Measurements from ENCODE around the gene RMDN3.
A peak's percentile ranks its signal among the peaks of the same experiment; 100 is the strongest.

Gene RMDN3

GRCh38 chr15:40746916-40747418 is 8.1 kb downstream of the RMDN3 start:
- no peak for DNase-seq

GRCh38 chr15:40744815-40745152 is 10.3 kb downstream of the RMDN3 start:
- DNase-seq: no peak

- DNase-seq: no peak
Measured at GRCh38 chr15:40743921-40744814, 10.9 kb downstream of the RMDN3 start.

- DNase-seq: no peak
Measured at GRCh38 chr15:40743485-40743901, 11.6 kb downstream of the RMDN3 start.

GRCh38 chr15:40739854-40740253 is 15.2 kb downstream of the RMDN3 start:
- no peak for DNase-seq

- DNase-seq: no peak
Measured at GRCh38 chr15:40739047-40739446, 16.0 kb downstream of the RMDN3 start.

GRCh38 chr15:40737048-40737447 is 18.0 kb downstream of the RMDN3 start:
- no peak for DNase-seq

- no peak for DNase-seq
Measured at GRCh38 chr15:40736575-40736974, 18.5 kb downstream of the RMDN3 start.

GRCh38 chr15:40731034-40731433 is 24.0 kb downstream of the RMDN3 start:
- no peak for DNase-seq

GRCh38 chr15:40723919-40724318 is 31.1 kb downstream of the RMDN3 start:
- no peak for DNase-seq

- DNase-seq: no peak
Measured at GRCh38 chr15:40722934-40723333, 32.1 kb downstream of the RMDN3 start.

- no peak for DNase-seq
Measured at GRCh38 chr15:40722354-40722753, 32.7 kb downstream of the RMDN3 start.

GRCh38 chr15:40721701-40722100 is 33.4 kb downstream of the RMDN3 start:
- DNase-seq: no peak

- no peak for DNase-seq
Measured at GRCh38 chr15:40716165-40716564, 38.9 kb downstream of the RMDN3 start.

GRCh38 chr15:40714144-40714543 is 40.9 kb downstream of the RMDN3 start:
- no peak for DNase-seq

GRCh38 chr15:40706121-40706520 is 48.9 kb downstream of the RMDN3 start:
- DNase-seq: no peak

GRCh38 chr15:40702077-40702476 is 53.0 kb downstream of the RMDN3 start:
- no peak for DNase-seq

- no peak for DNase-seq
Measured at GRCh38 chr15:40697916-40698315, 57.1 kb downstream of the RMDN3 start.

GRCh38 chr15:40696228-40696627 is 58.8 kb downstream of the RMDN3 start:
- no peak for DNase-seq

- DNase-seq: no peak
Measured at GRCh38 chr15:40695469-40695890, 59.6 kb downstream of the RMDN3 start.

GRCh38 chr15:40694688-40695468 is 60.2 kb downstream of the RMDN3 start, which contains the start of gene RAD51:
TSS of gene RAD51 (plus strand) at chr15:40695174. CDS start at chr15:40698759, 3,585 bp downstream.
- DNase-seq: peak; percentile 62

GRCh38 chr15:40693904-40694687 is 61.0 kb downstream of the RMDN3 start:
- no peak for DNase-seq

GRCh38 chr15:40691737-40692136 is 63.3 kb downstream of the RMDN3 start:
- no peak for DNase-seq

All from NCI-H1694 (cell line).